Mesenchymal stem cell (in vitro differentiated cells and primary cell): ENCODE data around the gene TENM3.

Experiments
- DNase-seq: peaks from one replicate; pipeline ENCODE4 v3.0.0-alpha.2; 2013
- H2AFZ ChIP-seq: one replicate; pipeline ENCODE4 v1.6.1; 2013; ENCODE audit warnings: low read depth, mild to moderate bottlenecking, control low read depth, inconsistent platforms, low read length, moderate library complexity
- H2AK5ac ChIP-seq: 2 replicates; pipeline ENCODE4 v1.6.1; 2013; ENCODE audit warnings: low read length, moderate library complexity, mild to moderate bottlenecking, inconsistent platforms; ENCODE audit not compliant: severe bottlenecking
- H2BK120ac ChIP-seq: one replicate; pipeline ENCODE4 v1.6.1; 2013; ENCODE audit warnings: low read depth, mild to moderate bottlenecking, inconsistent platforms, low read length, moderate library complexity
- H2BK12ac ChIP-seq, 2 experiments: one replicate each; pipeline ENCODE4 v1.6.1; 2013; ENCODE audit warnings: inconsistent platforms in 2 of 2, low read length in 2 of 2, mild to moderate bottlenecking in 2 of 2, moderate library complexity in 2 of 2, control low read depth in 1 of 2
- H2BK15ac ChIP-seq: one replicate; pipeline ENCODE4 v1.6.1; 2013; ENCODE audit warnings: mild to moderate bottlenecking, low read depth, inconsistent platforms; ENCODE audit not compliant: poor library complexity, severe bottlenecking
- H2BK5ac ChIP-seq: 2 replicates; pipeline ENCODE4 v1.6.1; 2013; ENCODE audit warnings: low read depth, mild to moderate bottlenecking, low read length, control low read depth, inconsistent platforms; ENCODE audit not compliant: poor library complexity, severe bottlenecking
- H3K14ac ChIP-seq, 2 experiments: one replicate each; pipeline ENCODE4 v1.6.1; 2013; ENCODE audit warnings: inconsistent platforms in 2 of 2, low read length in 2 of 2, control low read depth in 1 of 2, mild to moderate bottlenecking in 1 of 2, moderate library complexity in 1 of 2
- H3K18ac ChIP-seq, 2 experiments: one replicate each; pipeline ENCODE4 v1.6.1; 2013; ENCODE audit warnings: inconsistent platforms in 2 of 2, low read length in 2 of 2, control low read depth in 1 of 2, low read depth in 1 of 2, mild to moderate bottlenecking in 1 of 2
- H3K23ac ChIP-seq, 2 experiments: one replicate each; pipeline ENCODE4 v1.6.1; 2013; ENCODE audit warnings: inconsistent platforms in 2 of 2, low read length in 2 of 2, mild to moderate bottlenecking in 2 of 2, moderate library complexity in 2 of 2, control low read depth in 1 of 2
- H3K27ac ChIP-seq: 2 replicates; pipeline ENCODE4 v1.5.1; 2013; ENCODE audit warnings: mild to moderate bottlenecking, moderate library complexity, low read length, control low read depth, inconsistent platforms; ENCODE audit not compliant: poor library complexity, severe bottlenecking
- H3K27me3 ChIP-seq, 2 experiments: 2 replicates each; pipeline versions ENCODE4 v1.6.1 to v1.7.0; 2013; ENCODE audit warnings: low read length in 2 of 2, mild to moderate bottlenecking in 2 of 2, moderate library complexity in 2 of 2, control low read depth in 1 of 2, inconsistent platforms in 1 of 2; ENCODE audit not compliant: control insufficient read depth in 1 of 2, insufficient read depth in 1 of 2
- H3K36me3 ChIP-seq, 2 experiments: 2 replicates each; pipeline versions ENCODE4 v1.6.1 to v1.7.0; 2013; ENCODE audit warnings: low read length in 2 of 2, control low read depth in 1 of 2, inconsistent platforms in 1 of 2, low read depth in 1 of 2, mild to moderate bottlenecking in 1 of 2; ENCODE audit not compliant: insufficient read depth in 2 of 2, control insufficient read depth in 1 of 2
- H3K4ac ChIP-seq, 2 experiments: one replicate each; pipeline ENCODE4 v1.6.1; 2013; ENCODE audit warnings: inconsistent platforms in 2 of 2, low read length in 2 of 2, mild to moderate bottlenecking in 2 of 2, moderate library complexity in 2 of 2, control low read depth in 1 of 2, low read depth in 1 of 2
- H3K4me1 ChIP-seq: 2 replicates; pipeline ENCODE4 v1.6.1; 2013; ENCODE audit warnings: low read depth, low read length, control low read depth; ENCODE audit not compliant: control insufficient read depth, insufficient read depth
- H3K4me2 ChIP-seq: 2 replicates; pipeline ENCODE4 v1.6.1; 2013; ENCODE audit warnings: low read length, mild to moderate bottlenecking, inconsistent platforms; ENCODE audit not compliant: poor library complexity, severe bottlenecking
- H3K4me3 ChIP-seq, 2 experiments: 2 replicates each; pipeline versions ENCODE4 v1.5.1 to v1.7.0; 2013; ENCODE audit warnings: low read length in 2 of 2, mild to moderate bottlenecking in 2 of 2, control low read depth in 1 of 2, low read depth in 1 of 2; ENCODE audit not compliant: insufficient read depth in 1 of 2
- H3K79me1 ChIP-seq: replicated peaks from 2 replicates; pipeline ENCODE4 v1.6.1; 2013; ENCODE audit warnings: mild to moderate bottlenecking, control low read depth, low read length, inconsistent platforms; ENCODE audit not compliant: poor library complexity, severe bottlenecking
- H3K9ac ChIP-seq: 2 replicates; pipeline ENCODE4 v1.7.0; 2013; ENCODE audit warnings: mild to moderate bottlenecking, low read length, moderate library complexity
- H3K9me3 ChIP-seq: 2 replicates; pipeline ENCODE4 v1.7.0; 2013; ENCODE audit warnings: mild to moderate bottlenecking, low read length; ENCODE audit not compliant: control insufficient read depth
- H4K8ac ChIP-seq: one replicate; pipeline ENCODE4 v1.6.1; 2013; ENCODE audit warnings: inconsistent platforms, mild to moderate bottlenecking, low read length, moderate library complexity
- H4K91ac ChIP-seq: one replicate; pipeline ENCODE4 v1.6.1; 2013; ENCODE audit warnings: mild to moderate bottlenecking, low read length, inconsistent platforms
- WGBS: methylation state at CpG from one replicate; pipeline ENCODE4 v1.1.7; 2013; ENCODE audit warnings: mixed read lengths; 5-methylcytosine and 5-hydroxymethylcytosine counted together

Gene TENM3

DNA sequence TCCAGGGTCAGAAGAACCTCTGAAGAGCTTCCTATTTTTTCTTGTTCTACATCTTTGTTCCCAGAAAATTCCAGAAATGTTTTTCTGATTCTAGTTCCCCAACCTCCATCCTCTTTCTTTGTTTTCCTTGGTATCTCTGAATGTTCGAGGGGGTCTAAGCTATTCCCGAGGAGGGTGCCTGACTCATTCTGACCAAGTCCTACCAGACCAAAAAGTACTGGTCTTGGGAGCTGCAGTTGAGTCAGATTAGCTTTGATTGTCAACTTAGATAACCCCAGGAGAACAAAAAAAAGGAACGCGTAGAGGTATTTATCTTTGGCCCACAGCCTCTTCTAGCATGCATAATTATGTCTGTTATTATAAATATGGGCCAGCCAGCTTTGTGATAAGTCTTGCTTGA, 12.1 kb upstream of the TENM3 start:
- Histone ChIP-seq H3K14ac (no peak overlapping the region), H2BK120ac (no peak overlapping the region), H3K18ac (no peak overlapping the region), H3K79me1 (peaks cover 27% of the 10 kb centered on the region), H3K9me3 (no peaks in the 10 kb centered on the region), H2BK12ac (no peak overlapping the region), H3K36me3 (peaks cover 0 to 3% of the 10 kb centered on the region in 2 experiments), H3K23ac (no peak overlapping the region), H4K8ac (no peak overlapping the region), H3K4me2 (no peak overlapping the region), H4K91ac (no peak overlapping the region), H3K4me1 (peaks cover 9% of the 10 kb centered on the region), H2AFZ (no peak overlapping the region), H2AK5ac (no peak overlapping the region), H3K9ac (no peak overlapping the region), H2BK5ac (no peak overlapping the region), H3K4ac (no peak overlapping the region), H3K27ac (no peak overlapping the region), H3K27me3 (no peaks in the 10 kb centered on the region), H2BK15ac (no peak overlapping the region), H3K4me3 (no peak overlapping the region)
- WGBS, result 95% methylated on average over 3 of the region's 4 CpGs
- DNase-seq, result no peak

- H4K91ac ChIP-seq, result no peak overlapping the region
- no peak overlapping the region for H3K9ac ChIP-seq
- no peak overlapping the region for H2AK5ac ChIP-seq
- H2BK12ac ChIP-seq, result no peak overlapping the region
- no peak overlapping the region for H3K4me2 ChIP-seq
- no peak overlapping the region for H3K18ac ChIP-seq
- no peak overlapping the region for H3K27ac ChIP-seq
- H4K8ac ChIP-seq, result no peak overlapping the region
- H3K27me3 ChIP-seq, result no peaks in the 10 kb centered on the region
- H3K36me3 ChIP-seq, result peaks cover 0 to 3% of the 10 kb centered on the region in 2 experiments
- H3K9me3 ChIP-seq, result no peaks in the 10 kb centered on the region
- no peak overlapping the region for H2BK15ac ChIP-seq
- WGBS, result 84% methylated on average over 5 of the region's 5 CpGs
- no peak overlapping the region for H3K14ac ChIP-seq
- no peak overlapping the region for H2AFZ ChIP-seq
- H3K4ac ChIP-seq, result no peak overlapping the region
- H3K79me1 ChIP-seq, result peaks cover 27% of the 10 kb centered on the region
- H3K4me1 ChIP-seq, result peaks cover 9% of the 10 kb centered on the region
- no peak overlapping the region for H3K4me3 ChIP-seq
- H2BK120ac ChIP-seq, result no peak overlapping the region
- H2BK5ac ChIP-seq, result no peak overlapping the region
- no peak overlapping the region for H3K23ac ChIP-seq
- no peak for DNase-seq
Observed at GRCh38 chr4:182231496-182231895, 11.7 kb upstream of the TENM3 start.

- Histone ChIP-seq H3K23ac (no peak overlapping the region), H3K4me2 (no peak overlapping the region), H2BK15ac (no peak overlapping the region), H4K8ac (no peak overlapping the region), H3K4me3 (no peak overlapping the region), H4K91ac (no peak overlapping the region), H3K4me1 (peaks cover 11% of the 10 kb centered on the region), H3K36me3 (peaks cover 0 to 3% of the 10 kb centered on the region in 2 experiments), H2BK12ac (no peak overlapping the region), H3K27me3 (no peaks in the 10 kb centered on the region), H2AK5ac (no peak overlapping the region), H3K4ac (no peak overlapping the region), H3K27ac (no peak overlapping the region), H3K9me3 (no peaks in the 10 kb centered on the region), H3K79me1 (peaks cover 27% of the 10 kb centered on the region), H3K18ac (no peak overlapping the region), H3K9ac (no peak overlapping the region), H2AFZ (no peak overlapping the region), H3K14ac (no peak overlapping the region), H2BK5ac (no peak overlapping the region), H2BK120ac (no peak overlapping the region)
- no peak for DNase-seq
- WGBS, result 93% methylated on average over 12 of the region's 12 CpGs
Observed at GRCh38 chr4:182233310-182234090, 9.7 kb upstream of the TENM3 start.

GRCh38 chr4:182235021-182235795, 8.0 kb upstream of the TENM3 start:
- H3K36me3 ChIP-seq, result peaks cover 0 to 3% of the 10 kb centered on the region in 2 experiments
- H3K9ac ChIP-seq, result no peak overlapping the region
- H3K27ac ChIP-seq, result no peak overlapping the region
- H2BK5ac ChIP-seq, result no peak overlapping the region
- peaks cover 11% of the 10 kb centered on the region for H3K4me1 ChIP-seq
- WGBS, result 91% methylated on average over 8 of the region's 11 CpGs
- peaks cover 25% of the 10 kb centered on the region for H3K79me1 ChIP-seq
- no peak overlapping the region for H2AK5ac ChIP-seq
- no peaks in the 10 kb centered on the region for H3K9me3 ChIP-seq
- no peak overlapping the region for H3K4me2 ChIP-seq
- H2BK12ac ChIP-seq, result no peak overlapping the region
- H2BK15ac ChIP-seq, result no peak overlapping the region
- no peak overlapping the region for H4K8ac ChIP-seq
- no peak overlapping the region for H3K4me3 ChIP-seq
- no peak overlapping the region for H3K18ac ChIP-seq
- H4K91ac ChIP-seq, result no peak overlapping the region
- no peak overlapping the region for H2BK120ac ChIP-seq
- H3K14ac ChIP-seq, result no peak overlapping the region
- H3K27me3 ChIP-seq, result no peaks in the 10 kb centered on the region
- H3K23ac ChIP-seq, result no peak overlapping the region
- no peak overlapping the region for H3K4ac ChIP-seq
- no peak overlapping the region for H2AFZ ChIP-seq
- DNase-seq, result no peak
